PC-3 (cell line): Measurements from ENCODE around the gene DALRD3. TPM values are rescaled to one million over a fixed set of nuclear protein-coding genes. Genes with fewer than 3 reads are reported as not detected.

ENCODE experiments used
- ATAC-seq: fragments of 200-7000 bp; cut with Tn5 transposase; 2 replicates; pipeline ENCODE4 v1.9.1; 2020; ENCODE audit warnings: mild to moderate bottlenecking, moderate library complexity
- BruUV-seq: library from RNA; stranded (reverse); fragments of 400-500 nt; replicated peaks from 2 replicates; lab custom pipeline; 2021; lab: Mats Ljungman, UMichigan
- CTCF ChIA-PET: fragments of 300-600 bp; sonication (Branson Sonifier 250); formaldehyde crosslinking; loops from one replicate; lab custom pipeline; 2022; ENCODE audit warnings: antibody characterized with exemption; lab: Charles Lee
- POLR2A ChIA-PET: fragments of 300-600 bp; sonication (Branson Sonifier 250); formaldehyde crosslinking; loops from one replicate; lab custom pipeline; 2022; ENCODE audit warnings: antibody characterized with exemption; ENCODE audit not compliant: unreplicated experiment; lab: Charles Lee
- DNase-seq: peaks from one replicate; pipeline ENCODE4 v3.0.0-alpha.2; 2015
- H2AFZ ChIP-seq: fragments of 300-600 bp; sonication (generic); 2 replicates; pipeline ENCODE4 v1.6.0; 2016; ENCODE audit warnings: antibody characterized with exemption, low read length
- H3F3A ChIP-seq: fragments of 300-600 bp; sonication (generic); one replicate; pipeline ENCODE4 v1.6.0; 2017; ENCODE audit warnings: antibody characterized with exemption, low read length, control low read depth, mild to moderate bottlenecking; ENCODE audit not compliant: unreplicated experiment
- H3K27ac ChIP-seq: fragments of 300-600 bp; sonication (generic); 2 replicates; pipeline ENCODE4 v1.5.1; 2016; ENCODE audit warnings: mild to moderate bottlenecking, low read length
- H3K27me3 ChIP-seq: fragments of 300-600 bp; sonication (generic); 2 replicates; pipeline ENCODE4 v1.6.1; 2016; ENCODE audit warnings: low read length, mixed read lengths
- H3K36me3 ChIP-seq: fragments of 300-600 bp; sonication (generic); 2 replicates; pipeline ENCODE4 v1.6.1; 2016; ENCODE audit warnings: low read depth, mixed run types, low read length, mixed read lengths
- H3K4me1 ChIP-seq: fragments of 300-600 bp; sonication (generic); 2 replicates; pipeline ENCODE4 v1.5.1; 2016; ENCODE audit warnings: low read length; ENCODE audit not compliant: insufficient read depth
- H3K4me2 ChIP-seq: fragments of 300-600 bp; sonication (generic); 2 replicates; pipeline ENCODE4 v1.6.0; 2016; ENCODE audit warnings: low read length
- H3K4me3 ChIP-seq: fragments of 300-600 bp; sonication (generic); 2 replicates; pipeline ENCODE4 v1.5.1; 2016; ENCODE audit warnings: mild to moderate bottlenecking, low read length, mixed read lengths
- H3K79me2 ChIP-seq: fragments of 300-600 bp; sonication (generic); 2 replicates; pipeline ENCODE4 v1.6.1; 2017; ENCODE audit warnings: low read length, mixed read lengths
- H3K9ac ChIP-seq: fragments of 300-600 bp; sonication (generic); 2 replicates; pipeline ENCODE4 v1.6.0; 2016; ENCODE audit warnings: mild to moderate bottlenecking, low read length
- H3K9me2 ChIP-seq: fragments of 300-600 bp; sonication (generic); replicated peaks from 2 replicates; pipeline ENCODE4 v1.6.1; 2016; ENCODE audit warnings: mixed run types, low read length, mixed read lengths
- H3K9me3 ChIP-seq: fragments of 300-600 bp; sonication (generic); 2 replicates; pipeline ENCODE4 v1.6.1; 2016; ENCODE audit warnings: low read length, mixed read lengths
- H4K20me1 ChIP-seq: fragments of 300-600 bp; sonication (generic); 2 replicates; pipeline ENCODE4 v1.6.1; 2016; ENCODE audit warnings: low read length, mixed read lengths
- CTCF ChIP-seq: fragments of 300-600 bp; sonication (generic); conservative IDR thresholded peaks from 2 replicates; pipeline ENCODE4 v1.5.1; 2017; ENCODE audit warnings: antibody characterized with exemption, low read depth, mild to moderate bottlenecking, low read length
- EZH2 ChIP-seq: fragments of 300-600 bp; sonication (generic); IDR thresholded peaks from one replicate; pipeline ENCODE4 v1.6.1; 2017; ENCODE audit warnings: antibody characterized with exemption, mild to moderate bottlenecking, low read length; ENCODE audit not compliant: unreplicated experiment
- EZH2phosphoT487 ChIP-seq: fragments of 300-600 bp; sonication (generic); IDR thresholded peaks from 2 replicates; pipeline ENCODE4 v1.6.1; 2018; ENCODE audit warnings: mild to moderate bottlenecking, antibody characterized with exemption, low read length, borderline replicate concordance
- intact Hi-C: fragments of 100-400 bp; cut with micrococcal nuclease; formaldehyde crosslinking; loops from 2 replicates; pipeline ENCODE4 v1.9.0; 2023
- total RNA-seq: library from RNA; depleted of rRNA; stranded (reverse); fragments of >200 nt; gene quantifications from 2 replicates; pipeline ENCODE4 v1.2.3, GENCODE V29; 2014

The DALRD3 gene
- total RNA-seq, 1 experiment from 2014 or later: 43.3 TPM

GRCh38 chr3:48997102-48997635 lies 21.2 kb downstream of the DALRD3 start:
- DNase-seq (no peak), ATAC-seq (no peak)
- Histone ChIP-seq H4K20me1 (no peaks in the 10 kb centered on the region), H3K4me1 (peaks cover 1% of the 10 kb centered on the region; the same call in 1 of the 2 replicates), H2AFZ (no peak overlapping the region), H3K9me2 (no peaks in the 10 kb centered on the region), H3K36me3 (no peaks in the 10 kb centered on the region), H3F3A (no peaks in the 10 kb centered on the region), H3K79me2 (peaks cover 20% of the 10 kb centered on the region), H3K9ac (no peak overlapping the region), H3K4me2 (no peak overlapping the region), H3K9me3 (no peaks in the 10 kb centered on the region), H3K4me3 (no peak overlapping the region), H3K27me3 (no peaks in the 10 kb centered on the region), H3K27ac (no peak overlapping the region)
- CTCF ChIA-PET: no interaction called here
- no TSS peak for BruUV-seq
- TF ChIP-seq EZH2phosphoT487 (no peak), CTCF (no peak), EZH2 (no peak)
- POLR2A ChIA-PET: no interaction called here
- intact Hi-C loops: no loop called here

- TF ChIP-seq EZH2phosphoT487 (no peak), CTCF (no peak), EZH2 (no peak)
- H3K4me2 ChIP-seq: no peak overlapping the region
- intact Hi-C loops: no loop called here
- H3K36me3 ChIP-seq: no peaks in the 10 kb centered on the region
- H3K4me3 ChIP-seq: no peak overlapping the region
- H3K9me2 ChIP-seq: no peaks in the 10 kb centered on the region
- H3K9ac ChIP-seq: no peak overlapping the region
- no peaks in the 10 kb centered on the region for H3K9me3 ChIP-seq
- no peaks in the 10 kb centered on the region for H3K27me3 ChIP-seq
- POLR2A ChIA-PET: no interaction called here
- H3K4me1 ChIP-seq: peaks cover 6% of the 10 kb centered on the region; the same call in 1 of the 2 replicates
- ATAC-seq: no peak
- no TSS peak for BruUV-seq
- peaks cover 25% of the 10 kb centered on the region for H3K79me2 ChIP-seq
- H4K20me1 ChIP-seq: no peaks in the 10 kb centered on the region
- H3F3A ChIP-seq: no peaks in the 10 kb centered on the region
- no peak overlapping the region for H3K27ac ChIP-seq
- DNase-seq: no peak
- CTCF ChIA-PET: no interaction called here
- no peak overlapping the region for H2AFZ ChIP-seq
Observed at GRCh38 chr3:48996640-48997039, 21.7 kb downstream of the DALRD3 start.

GRCh38 chr3:48993834-48994233 lies 24.5 kb downstream of the DALRD3 start:
- no TSS peak for BruUV-seq
- Histone ChIP-seq H3K4me3 (no peak overlapping the region), H3K9ac (no peak overlapping the region), H3K79me2 (peaks cover 48% of the 10 kb centered on the region), H3K9me2 (no peaks in the 10 kb centered on the region), H3K27ac (no peak overlapping the region), H2AFZ (no peak overlapping the region), H3K27me3 (no peaks in the 10 kb centered on the region), H3F3A (no peaks in the 10 kb centered on the region), H3K9me3 (no peaks in the 10 kb centered on the region), H4K20me1 (no peaks in the 10 kb centered on the region), H3K4me1 (peaks cover 22% of the 10 kb centered on the region), H3K4me2 (no peak overlapping the region), H3K36me3 (no peaks in the 10 kb centered on the region)
- intact Hi-C loops: no loop called here
- ChIA-PET POLR2A (no interaction called here), CTCF (no interaction called here)
- TF ChIP-seq EZH2phosphoT487: no peak
- no peak for TF ChIP-seq EZH2
- no peak for TF ChIP-seq CTCF
- DNase-seq (no peak), ATAC-seq (no peak)
